ENCODE measurements around the gene PHOX2B. TPM values are rescaled to one million over a fixed set of nuclear protein-coding genes. Genes with fewer than 3 reads are reported as not detected.

Gene PHOX2B
- total RNA-seq (2016; rRNA removed; fragmentation: Illumina TruSeq; extraction: Trizol) (not detected in 2 replicates), polyA plus RNA-seq (2011; rRNA removed) (not detected in 2 replicates), polyA minus RNA-seq (2011; rRNA and poly(A)+ RNA removed; ENCODE audit: low replicate concordance) (not detected in 2 replicates), Bru-seq, nascent RNA (not detected), BruChase-seq, experiment 1, labeled RNA remaining after a 6-hour chase (not detected), BruChase-seq, experiment 2, labeled RNA remaining after a 2-hour chase (not detected)
- total RNA-seq (2016; cell fraction: cytosol; rRNA removed; fragmentation: Illumina TruSeq; extraction: Trizol; ENCODE audit: low read depth) = not detected in 2 replicates
- total RNA-seq (2016; cell fraction: insoluble cytoplasmic fraction; rRNA removed; fragmentation: Illumina TruSeq; extraction: Trizol) = not detected in 2 replicates
- total RNA-seq (2016; cell fraction: membrane; rRNA removed; fragmentation: Illumina TruSeq; extraction: Trizol) = not detected in 2 replicates
- total RNA-seq (2016; cell fraction: nucleus; rRNA removed; fragmentation: Illumina TruSeq; extraction: Trizol) = not detected in 2 replicates
- not detected in 2 replicates for polyA plus RNA-seq (2011; cell fraction: cytosol; rRNA removed)
- not detected in 2 replicates for polyA plus RNA-seq (2011; cell fraction: nucleus; rRNA removed)
- not detected in 2 replicates for polyA plus RNA-seq (2012)
- polyA plus RNA-seq (2016; cell fraction: cytosol; fragmentation: Illumina TruSeq; extraction: Trizol; ENCODE audit: low read depth) = not detected in 2 replicates
- polyA plus RNA-seq (2016; cell fraction: insoluble cytoplasmic fraction; fragmentation: Illumina TruSeq; extraction: Trizol; ENCODE audit: low read depth) = not detected in 2 replicates
- polyA plus RNA-seq (2016; cell fraction: membrane; fragmentation: Illumina TruSeq; extraction: Trizol; ENCODE audit: low read depth) = not detected in 2 replicates
- polyA plus RNA-seq (2016; cell fraction: nucleus; fragmentation: Illumina TruSeq; extraction: Trizol; ENCODE audit: insufficient read depth, low read depth) = not detected in 2 replicates
- polyA minus RNA-seq (2011; cell fraction: cytosol; rRNA and poly(A)+ RNA removed) = not detected in 2 replicates
- not detected in 2 replicates for polyA minus RNA-seq (2011; cell fraction: nucleus; rRNA and poly(A)+ RNA removed)
- long read RNA-seq, experiment 1 = 0 reads
- long read RNA-seq, experiment 2 = 0 reads

DNA sequence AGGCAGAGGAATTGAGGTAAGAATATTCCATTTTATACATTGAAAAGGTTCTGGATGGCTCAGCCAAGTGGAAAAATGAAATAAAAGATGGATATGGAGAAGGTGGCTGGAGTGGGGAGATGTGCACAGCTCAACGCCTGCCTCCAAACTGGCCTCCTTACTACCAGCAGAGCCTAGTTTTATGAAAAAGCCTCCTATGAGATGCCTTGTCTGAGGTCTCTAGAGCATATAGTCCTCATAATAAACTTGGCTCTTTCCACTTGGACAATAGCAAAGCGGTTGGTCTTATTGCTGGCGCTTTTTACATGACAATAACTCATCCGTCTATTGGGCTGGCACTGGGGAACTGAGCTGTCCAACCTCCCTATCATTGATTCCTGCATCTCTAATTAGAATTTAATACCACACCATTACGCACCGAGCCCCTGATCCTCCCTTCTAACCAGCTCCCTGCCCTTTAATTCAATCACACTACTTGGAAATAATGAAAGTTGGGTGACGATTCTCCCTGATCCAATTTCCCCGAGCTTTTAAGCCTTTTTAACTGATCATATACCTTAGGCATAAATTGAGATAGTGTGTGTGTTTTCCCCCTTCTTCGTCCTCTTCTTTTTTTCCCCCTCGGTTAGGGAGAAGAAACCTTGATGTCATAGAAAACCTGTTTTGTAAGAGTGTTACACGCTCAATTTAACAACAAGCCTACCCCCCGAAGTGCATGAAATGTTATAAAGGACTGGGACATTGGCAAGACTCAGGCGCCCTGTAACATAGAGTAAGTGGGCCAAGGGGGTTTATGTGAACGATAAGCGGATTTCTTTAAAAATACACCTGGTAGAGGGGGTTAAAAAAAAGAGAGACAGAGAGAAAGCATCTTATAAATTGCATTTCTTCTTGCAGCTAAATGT, at the start of gene PHOX2B:
Gene PHOX2B (minus strand): TSS at position 155 of the 905 bp plus-strand sequence. CDS start 115 bp downstream, at position 40.
- CTCF ChIA-PET (ENCODE audit: low intra/inter-chr PET ratio, low total read pairs) = no interaction called here
- H3K4me2 ChIP-seq (ENCODE audit: low read depth, low read length) = no peak within 1 kb of the TSS
- WGBS (ENCODE audit: low lambda C conversion rate) = 17% methylated on average over 15 of the region's 15 CpGs
- no peak for TF ChIP-seq ZNF615 (CRISPR knock-in tag; IDR thresholded peaks at IDR 0.05; ENCODE audit: borderline replicate concordance)
- TF ChIP-seq ZNF160 (CRISPR knock-in tag; IDR thresholded peaks at IDR 0.05) = no peak
- TF ChIP-seq, protein P1, sequence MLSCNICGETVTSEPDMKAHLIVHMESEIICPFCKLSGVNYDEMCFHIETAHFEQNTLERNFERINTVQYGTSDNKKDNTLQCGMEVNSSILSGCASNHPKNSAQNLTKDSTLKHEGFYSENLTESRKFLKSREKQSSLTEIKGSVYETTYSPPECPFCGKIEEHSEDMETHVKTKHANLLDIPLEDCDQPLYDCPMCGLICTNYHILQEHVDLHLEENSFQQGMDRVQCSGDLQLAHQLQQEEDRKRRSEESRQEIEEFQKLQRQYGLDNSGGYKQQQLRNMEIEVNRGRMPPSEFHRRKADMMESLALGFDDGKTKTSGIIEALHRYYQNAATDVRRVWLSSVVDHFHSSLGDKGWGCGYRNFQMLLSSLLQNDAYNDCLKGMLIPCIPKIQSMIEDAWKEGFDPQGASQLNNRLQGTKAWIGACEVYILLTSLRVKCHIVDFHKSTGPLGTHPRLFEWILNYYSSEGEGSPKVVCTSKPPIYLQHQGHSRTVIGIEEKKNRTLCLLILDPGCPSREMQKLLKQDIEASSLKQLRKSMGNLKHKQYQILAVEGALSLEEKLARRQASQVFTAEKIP (CRISPR knock-in tag; IDR thresholded peaks at IDR 0.05; ENCODE audit: borderline replicate concordance) = no peak
- no peak for TF ChIP-seq ZSCAN21 (CRISPR knock-in tag; IDR thresholded peaks at IDR 0.05; ENCODE audit: borderline replicate concordance)
- no peak for TF ChIP-seq AGO1 (IDR thresholded peaks at IDR 0.05; ENCODE audit: low read depth, low read length, poor library complexity, severe bottlenecking)
- no peak for TF ChIP-seq ZNF768 (CRISPR knock-in tag; IDR thresholded peaks at IDR 0.05)
- TF ChIP-seq SALL2 (CRISPR knock-in tag; IDR thresholded peaks at IDR 0.05) = no peak
- no peak for TF ChIP-seq ZNF609 (CRISPR knock-in tag; IDR thresholded peaks at IDR 0.05; ENCODE audit: borderline replicate concordance)
- no peak for TF ChIP-seq KLF12 (CRISPR knock-in tag; IDR thresholded peaks at IDR 0.05; ENCODE audit: borderline replicate concordance)
- no peak for TF ChIP-seq ZNF260 (CRISPR knock-in tag; IDR thresholded peaks at IDR 0.05; ENCODE audit: borderline replicate concordance, low read depth)
- no peak for TF ChIP-seq FOXP1 (IDR thresholded peaks at IDR 0.05)
- no peak for TF ChIP-seq FOXP1 (CRISPR knock-in tag; IDR thresholded peaks at IDR 0.05)
- no peak for TF ChIP-seq ZBTB7A (CRISPR knock-in tag; IDR thresholded peaks at IDR 0.05)

More for the DNA sequence above, at the start of gene PHOX2B:
- POLR2A ChIA-PET = no interaction called here
- BruUV-seq (replicated peaks) = no TSS peak
- no peaks in the 10 kb centered on the region for H3K36me3 ChIP-seq (replicated peaks in 1 of 2; ENCODE audit: control insufficient read depth in 1 of 2, insufficient read depth in 2 of 2, low read length in 2 of 2)
- H3K4me1 ChIP-seq (ENCODE audit: insufficient read depth, low read length) = no peaks in the 10 kb centered on the region
- H3K79me2 ChIP-seq (ENCODE audit: insufficient read depth, low read length) = no peaks in the 10 kb centered on the region
- no peaks in the 10 kb centered on the region for H3K9me3 ChIP-seq (ENCODE audit: low read length)
- no peak within 1 kb of the TSS for H3K4me3 ChIP-seq (replicated peaks in 1 of 3; ENCODE audit: insufficient read depth in 1 of 3, low read depth in 2 of 3, low read length in 3 of 3)
- ATAC-seq (no peak), DNase-seq (ENCODE audit: low spot score) (no peak), FAIRE-seq (no peak)
- no peak within 1 kb of the TSS for H3K27ac ChIP-seq (ENCODE audit: extremely low read length, insufficient read depth, low read length)
- H2AFZ ChIP-seq (ENCODE audit: low read length) = no peak within 1 kb of the TSS
- H3K9ac ChIP-seq (ENCODE audit: insufficient read depth, low read depth, low read length) = no peak within 1 kb of the TSS
- intact Hi-C loops (cut with micrococcal nuclease; ENCODE audit: unreplicated experiment) = loop anchor here (5.0 kb wide), 1 partner anchor 467 kb away; no protein-coding TSS in a partner anchor
- H3K27me3 ChIP-seq (ENCODE audit: control insufficient read depth in 1 of 2, insufficient read depth in 2 of 2, low read length in 2 of 2) = peaks cover 3 to 58% of the 10 kb centered on the region in 2 experiments; a peak in 4 of 5 replicates
- in situ Hi-C loops (cut with HindIII; ENCODE audit: extremely low pct_ligation_motif_present, low pct_unique_long_range_greater_than_20kb) = no loop called here
- no peaks in the 10 kb centered on the region for H4K20me1 ChIP-seq (ENCODE audit: insufficient read depth, low read length)

Data from HepG2 (cell line).